Neural crest cell (in vitro differentiated cells): Measurements from ENCODE around the gene ARHGAP15. TPM values are rescaled to one million over a fixed set of nuclear protein-coding genes. Genes with fewer than 3 reads are reported as not detected.

Experiments
- DNase-seq: peaks from one replicate; pipeline ENCODE4 v3.0.0; 2021; ENCODE audit warnings: low read depth, mixed read lengths, low spot score
- H3K27ac Mint-ChIP-seq: one replicate; pipeline ENCODE4 v1.8.0; 2021; ENCODE audit warnings: mild to moderate bottlenecking, mixed read lengths; ENCODE audit not compliant: unreplicated experiment
- H3K27me3 Mint-ChIP-seq: 2 replicates; pipeline ENCODE4 v1.8.0; 2021; ENCODE audit warnings: low read depth, mild to moderate bottlenecking, mixed read lengths
- H3K36me3 Mint-ChIP-seq: 2 replicates; pipeline ENCODE4 v1.8.0; 2021; ENCODE audit warnings: low read depth, mild to moderate bottlenecking, mixed read lengths
- H3K4me1 Mint-ChIP-seq: 2 replicates; pipeline ENCODE4 v1.8.0; 2021; ENCODE audit warnings: mixed read lengths
- H3K4me3 Mint-ChIP-seq: one replicate; pipeline ENCODE4 v1.8.0; 2021; ENCODE audit warnings: mild to moderate bottlenecking, mixed read lengths
- H3K9me3 Mint-ChIP-seq: 2 replicates; pipeline ENCODE4 v1.8.0; 2021; ENCODE audit warnings: mixed read lengths
- total RNA-seq: library from RNA; stranded (reverse); gene quantifications from 2 replicates; pipeline ENCODE4 v1.2.1, GENCODE V29; 2021
- TF ChIP-seq, protein P1 (sequence below): fragments of 200-600 bp; sonication (generic); conservative IDR thresholded peaks from 2 replicates; pipeline ENCODE4 v1.5.0; 2021; ENCODE audit warnings: antibody characterized with exemption, mild to moderate bottlenecking

The ARHGAP15 gene
- total RNA-seq, 1 donor from 2014 or later, result 2.8 TPM

DNA sequence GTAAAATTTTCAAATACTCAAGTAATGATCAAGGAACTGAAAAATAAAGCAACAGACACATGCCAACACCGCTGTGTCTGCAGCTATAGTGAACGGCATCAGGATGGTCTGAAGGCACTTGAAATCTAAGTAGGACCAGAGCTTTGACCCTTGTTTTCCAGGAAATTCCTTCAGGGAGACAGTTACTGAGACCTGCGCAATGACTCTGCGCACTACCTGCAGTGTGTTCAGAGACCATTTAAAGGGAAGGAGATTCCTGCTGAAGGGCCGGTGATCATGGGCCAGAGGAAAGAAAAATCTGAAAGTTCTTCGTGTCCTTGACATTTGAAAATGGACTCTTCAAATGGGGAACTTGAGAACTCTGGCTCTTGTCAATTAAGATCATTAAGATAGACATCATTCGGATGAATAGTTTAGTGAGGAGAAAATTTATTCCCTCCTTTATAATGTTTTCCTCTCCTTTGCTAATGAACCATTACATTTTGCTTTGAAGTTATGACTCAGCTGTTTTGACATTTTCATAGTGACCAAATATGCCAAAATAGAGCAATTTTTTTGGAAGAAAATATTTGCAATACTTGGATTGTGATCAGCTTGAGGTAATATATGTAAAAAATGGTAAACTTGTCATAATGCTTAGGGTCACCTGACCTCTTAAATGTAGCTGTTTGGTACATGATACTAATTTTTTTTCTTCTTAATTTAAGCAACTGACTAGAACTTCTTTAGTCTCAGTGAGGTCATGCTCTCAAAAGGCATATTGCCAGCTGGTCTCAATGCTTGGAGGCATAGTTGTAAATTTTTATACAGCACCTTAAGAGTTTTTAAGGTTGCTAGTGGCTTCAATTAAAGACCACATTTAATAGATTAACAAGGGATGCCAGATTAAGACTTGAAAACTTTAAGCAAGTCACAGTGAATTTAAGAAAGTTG, 329.3 kb downstream of the ARHGAP15 start:
- DNase-seq, result no peak
- Mint-ChIP-seq H3K4me1 (no peaks in the 10 kb centered on the region), H3K4me3 (no peak overlapping the region), H3K27ac (no peak overlapping the region), H3K9me3 (peaks cover 8% of the 10 kb centered on the region), H3K27me3 (no peaks in the 10 kb centered on the region), H3K36me3 (no peaks in the 10 kb centered on the region)
- TF ChIP-seq, protein P1, sequence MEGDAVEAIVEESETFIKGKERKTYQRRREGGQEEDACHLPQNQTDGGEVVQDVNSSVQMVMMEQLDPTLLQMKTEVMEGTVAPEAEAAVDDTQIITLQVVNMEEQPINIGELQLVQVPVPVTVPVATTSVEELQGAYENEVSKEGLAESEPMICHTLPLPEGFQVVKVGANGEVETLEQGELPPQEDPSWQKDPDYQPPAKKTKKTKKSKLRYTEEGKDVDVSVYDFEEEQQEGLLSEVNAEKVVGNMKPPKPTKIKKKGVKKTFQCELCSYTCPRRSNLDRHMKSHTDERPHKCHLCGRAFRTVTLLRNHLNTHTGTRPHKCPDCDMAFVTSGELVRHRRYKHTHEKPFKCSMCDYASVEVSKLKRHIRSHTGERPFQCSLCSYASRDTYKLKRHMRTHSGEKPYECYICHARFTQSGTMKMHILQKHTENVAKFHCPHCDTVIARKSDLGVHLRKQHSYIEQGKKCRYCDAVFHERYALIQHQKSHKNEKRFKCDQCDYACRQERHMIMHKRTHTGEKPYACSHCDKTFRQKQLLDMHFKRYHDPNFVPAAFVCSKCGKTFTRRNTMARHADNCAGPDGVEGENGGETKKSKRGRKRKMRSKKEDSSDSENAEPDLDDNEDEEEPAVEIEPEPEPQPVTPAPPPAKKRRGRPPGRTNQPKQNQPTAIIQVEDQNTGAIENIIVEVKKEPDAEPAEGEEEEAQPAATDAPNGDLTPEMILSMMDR, result no peak

DNA sequence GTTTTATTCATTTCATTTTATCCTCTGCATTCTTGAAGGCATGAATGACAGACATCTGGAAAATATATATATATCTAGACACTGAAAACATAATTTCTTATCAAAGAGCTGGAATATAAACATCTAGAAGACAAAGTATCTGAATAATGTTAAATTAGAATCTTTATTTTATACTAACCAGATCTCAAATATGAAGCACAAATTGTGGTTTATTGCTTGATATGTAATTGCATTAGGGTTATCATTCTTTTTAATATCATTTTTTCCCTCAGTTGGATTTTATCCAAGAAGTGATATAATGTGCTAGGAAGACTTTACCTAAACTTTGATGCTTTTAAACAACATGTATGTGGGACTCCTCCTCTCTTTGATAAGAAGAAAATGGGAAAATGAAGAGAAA, 331.2 kb downstream of the ARHGAP15 start:
- Mint-ChIP-seq H3K27ac (no peak overlapping the region), H3K4me1 (no peaks in the 10 kb centered on the region), H3K36me3 (no peaks in the 10 kb centered on the region), H3K27me3 (no peaks in the 10 kb centered on the region), H3K9me3 (peaks cover 8% of the 10 kb centered on the region), H3K4me3 (no peak overlapping the region)
- TF ChIP-seq, protein P1, result no peak
- DNase-seq, result no peak

DNA sequence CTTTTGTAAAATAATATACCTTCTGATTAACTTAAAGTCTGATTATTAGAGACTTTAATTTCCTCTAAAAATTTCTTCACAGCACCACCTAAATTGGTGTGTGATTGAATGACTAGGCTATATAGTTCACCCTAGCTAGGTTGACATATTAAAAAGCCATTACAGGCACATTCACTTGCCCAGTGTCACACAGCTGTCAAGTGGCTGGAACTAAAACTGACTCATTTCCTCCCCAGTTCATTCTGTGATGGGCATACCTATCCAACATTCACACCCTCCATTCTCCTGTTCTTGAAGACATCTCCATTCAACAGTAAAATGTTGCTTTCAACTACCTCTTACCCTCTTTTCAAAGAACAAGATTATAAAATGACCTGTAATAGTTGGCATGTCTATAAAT, 334.5 kb downstream of the ARHGAP15 start:
- DNase-seq, result no peak
- no peak overlapping the region for H3K4me3 Mint-ChIP-seq
- TF ChIP-seq, protein P1, result no peak
- H3K27ac Mint-ChIP-seq, result no peak overlapping the region
- H3K9me3 Mint-ChIP-seq, result peaks cover 5% of the 10 kb centered on the region
- no peaks in the 10 kb centered on the region for H3K36me3 Mint-ChIP-seq
- peaks cover 5% of the 10 kb centered on the region for H3K4me1 Mint-ChIP-seq
- H3K27me3 Mint-ChIP-seq, result no peaks in the 10 kb centered on the region

DNA sequence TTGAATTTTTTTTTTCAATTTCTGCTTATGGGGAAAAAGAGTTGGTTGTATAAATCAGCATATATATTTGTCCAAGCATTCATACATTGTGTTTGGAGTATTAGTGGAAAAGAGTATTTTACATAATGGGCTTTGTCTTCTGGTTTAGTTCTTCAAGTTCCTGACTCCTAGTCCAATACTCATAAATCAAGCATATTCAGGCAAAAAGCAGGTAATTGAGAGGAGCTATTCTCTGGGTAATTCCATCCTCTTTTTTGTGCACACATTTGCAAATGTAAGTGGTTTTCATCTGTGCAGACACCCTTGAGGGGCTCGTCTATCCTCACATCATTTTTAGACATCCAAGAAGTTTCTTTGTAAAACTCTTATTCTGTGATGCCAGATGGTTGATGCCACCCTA, 337.2 kb downstream of the ARHGAP15 start:
- Mint-ChIP-seq H3K27me3 (no peaks in the 10 kb centered on the region), H3K36me3 (no peaks in the 10 kb centered on the region), H3K9me3 (peaks cover 8% of the 10 kb centered on the region), H3K4me1 (peaks cover 5% of the 10 kb centered on the region), H3K4me3 (no peak overlapping the region), H3K27ac (no peak overlapping the region)
- DNase-seq, result no peak
- TF ChIP-seq, protein P1, result no peak

DNA sequence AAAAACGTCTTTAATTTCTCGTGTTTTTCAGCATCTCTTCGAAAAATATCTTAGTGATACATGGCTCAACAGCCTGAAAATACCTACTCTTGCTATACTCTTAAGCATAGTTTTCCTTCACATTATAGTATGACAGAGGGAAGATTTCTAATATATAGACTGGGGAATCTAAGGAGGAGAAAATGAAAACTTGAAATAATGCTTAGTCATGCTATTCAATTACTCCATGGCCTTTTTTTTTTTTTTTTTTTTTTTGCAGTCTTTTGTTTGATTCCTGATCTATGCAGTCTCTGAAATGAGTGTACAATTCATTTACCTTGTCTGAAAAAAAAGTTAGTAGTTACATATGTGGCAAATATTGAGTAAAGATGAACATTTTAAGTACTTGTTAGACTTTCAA, 337.8 kb downstream of the ARHGAP15 start:
- Mint-ChIP-seq H3K27ac (no peak overlapping the region), H3K4me3 (no peak overlapping the region)

More for the DNA sequence above, 337.8 kb downstream of the ARHGAP15 start:
- TF ChIP-seq, protein P1, result no peak
- peaks cover 10% of the 10 kb centered on the region for H3K9me3 Mint-ChIP-seq
- no peak for DNase-seq
- peaks cover 5% of the 10 kb centered on the region for H3K4me1 Mint-ChIP-seq
- H3K27me3 Mint-ChIP-seq, result no peaks in the 10 kb centered on the region
- no peaks in the 10 kb centered on the region for H3K36me3 Mint-ChIP-seq
